Activated CD8-positive, alpha-beta memory T cell treated with anti-CD3 and anti-CD28 coated beads, Interleukin-2, amount 50 U/mL, for 48 hours (primary cell): ENCODE results near the gene MCF2L2.
"Not testable (repeated sequence)": the region's sequence is repeated elsewhere in the genome, so short reads cannot be mapped to it uniquely, and the experiment has no call there.

ENCODE experiments used
- DNase-seq: peaks from one replicate; pipeline ENCODE4 v3.0.0-alpha.2; 2020

Gene MCF2L2

GRCh38 chr3:183394150-183394549 is 34.3 kb downstream of the MCF2L2 start:
- DNase-seq: no peak

DNA sequence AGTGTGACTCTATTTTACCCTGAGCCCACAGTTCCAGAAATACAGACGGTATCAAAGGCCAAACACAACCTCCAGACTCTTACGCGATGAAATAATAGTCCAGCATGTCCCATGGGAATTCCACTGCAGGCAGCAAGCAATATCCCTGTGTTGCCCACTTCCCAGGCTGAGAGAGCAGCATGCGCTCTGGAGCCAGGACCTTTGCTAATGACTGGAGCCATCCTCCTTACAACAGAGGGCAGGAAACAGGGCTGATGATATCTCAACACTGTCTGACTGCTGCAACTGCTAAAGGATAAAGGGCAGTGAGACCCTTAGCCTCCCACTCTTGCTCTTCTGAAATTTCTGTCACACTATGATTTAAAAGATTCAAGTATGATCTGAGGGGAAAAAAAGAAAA is 34.8 kb downstream of the MCF2L2 start:
- DNase-seq: no peak

DNA sequence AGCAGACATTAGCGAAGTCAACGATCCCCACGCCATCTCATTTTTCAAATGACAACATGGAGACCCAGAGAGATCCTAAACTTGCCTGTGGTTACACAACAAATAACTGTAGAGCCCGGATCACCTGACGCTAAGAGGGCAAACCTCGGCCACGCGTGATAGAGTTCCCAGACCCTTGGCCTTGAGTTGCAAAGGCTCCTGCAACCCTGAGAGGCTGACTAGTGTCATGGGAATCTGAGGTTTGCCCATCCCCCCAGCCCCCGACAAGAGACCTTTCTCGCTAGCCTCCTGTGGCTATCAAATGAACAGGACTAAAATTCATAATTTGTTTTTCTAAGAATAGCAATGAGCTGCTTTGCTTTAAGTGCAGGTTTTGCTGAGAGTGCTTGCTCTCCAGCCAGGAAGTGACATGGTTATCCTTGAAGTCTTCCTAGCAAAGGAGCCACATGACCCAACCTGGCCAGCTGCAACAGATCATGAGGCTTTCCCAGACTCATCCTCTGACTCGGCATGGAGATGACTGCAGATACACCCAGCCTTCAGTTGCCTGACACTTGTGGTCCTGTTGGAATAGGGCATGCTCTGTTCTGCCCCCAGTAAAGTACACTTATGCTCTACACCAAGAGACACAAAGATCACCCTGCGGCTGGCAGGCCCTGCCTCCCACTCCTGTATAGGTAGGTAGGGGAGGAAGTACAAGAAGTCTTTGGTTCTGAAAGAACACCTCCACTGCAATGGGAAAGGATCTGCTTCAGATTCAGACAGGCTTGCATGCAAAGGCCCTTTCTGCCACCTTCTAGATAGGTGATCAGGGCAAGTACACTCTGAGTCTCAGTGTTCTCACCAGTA is 36.0 kb downstream of the MCF2L2 start:
- DNase-seq: no peak

DNA sequence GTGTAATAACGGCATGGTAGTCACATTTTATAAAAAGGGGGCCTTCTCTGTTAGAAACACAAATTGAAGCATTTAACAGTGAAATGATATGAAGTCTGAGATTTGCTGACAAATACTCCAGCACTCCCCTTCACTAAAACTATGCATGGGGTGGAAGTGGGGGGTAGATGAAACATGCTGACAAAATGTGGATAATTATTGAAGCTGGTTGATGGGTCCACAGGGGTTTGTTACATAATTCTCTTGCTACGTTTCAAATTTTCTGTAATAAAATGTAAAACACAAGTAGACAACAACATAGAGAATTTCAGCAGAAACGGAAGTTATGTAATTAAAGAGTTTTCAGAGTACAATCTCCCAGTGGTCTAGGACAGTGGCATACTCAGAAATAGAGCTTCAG is 37.0 kb downstream of the MCF2L2 start:
- no peak for DNase-seq

GRCh38 chr3:183390844-183391243 is 37.6 kb downstream of the MCF2L2 start:
- no peak for DNase-seq

DNA sequence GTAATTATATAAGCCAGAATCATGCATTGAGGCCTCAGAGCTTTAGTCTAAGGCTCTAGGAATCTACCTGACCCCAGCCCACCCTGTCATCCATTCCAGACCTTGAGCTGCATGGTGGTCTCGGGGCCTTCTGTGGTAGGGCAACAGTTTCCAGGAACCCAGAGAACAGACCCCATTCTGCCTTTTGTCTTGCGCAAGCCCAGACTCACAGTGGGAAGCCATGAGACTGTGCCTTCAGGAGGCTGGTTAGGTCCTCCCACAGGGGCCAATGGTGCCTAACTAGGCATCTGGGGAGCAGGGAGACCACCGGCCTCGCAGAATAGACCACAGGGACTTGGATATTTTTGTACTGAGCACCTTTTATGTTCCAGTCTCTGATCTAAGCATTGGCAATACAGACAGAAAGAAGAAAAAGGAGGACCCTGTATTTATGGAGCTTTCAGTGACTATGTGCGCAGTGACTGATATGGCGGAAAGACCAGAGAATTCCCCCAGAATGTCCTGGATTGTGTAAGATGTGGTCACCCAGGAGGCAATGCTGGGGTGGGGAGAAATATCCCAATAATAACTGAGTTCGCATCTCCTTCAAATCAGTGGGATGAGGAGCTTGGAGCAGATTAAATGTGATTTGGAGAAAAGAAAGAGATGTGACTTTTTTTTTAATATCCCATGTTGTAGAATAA is 40.1 kb downstream of the MCF2L2 start:
- DNase-seq: no peak

GRCh38 chr3:183387797-183388196 is 40.6 kb downstream of the MCF2L2 start:
- DNase-seq: no peak

DNA sequence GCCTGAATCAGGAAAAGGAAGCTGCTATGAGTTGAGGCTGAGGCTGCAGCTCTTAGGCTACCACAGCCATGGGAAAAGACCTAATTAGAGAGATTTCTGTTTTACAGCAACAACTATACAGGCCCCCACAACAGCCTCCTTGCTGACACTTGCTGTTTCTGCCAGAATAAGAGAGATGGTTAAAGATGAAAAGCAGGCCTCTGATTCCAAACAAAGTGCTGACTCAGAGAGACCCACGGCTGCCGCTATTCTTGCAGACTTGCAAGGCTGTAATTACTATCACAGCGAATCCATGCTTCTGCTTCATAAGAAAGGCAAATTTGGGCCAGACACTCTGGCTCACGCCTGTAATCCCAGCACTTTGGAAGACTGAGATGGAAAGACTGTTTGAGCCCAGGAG is 41.8 kb downstream of the MCF2L2 start:
- DNase-seq: no peak

DNA sequence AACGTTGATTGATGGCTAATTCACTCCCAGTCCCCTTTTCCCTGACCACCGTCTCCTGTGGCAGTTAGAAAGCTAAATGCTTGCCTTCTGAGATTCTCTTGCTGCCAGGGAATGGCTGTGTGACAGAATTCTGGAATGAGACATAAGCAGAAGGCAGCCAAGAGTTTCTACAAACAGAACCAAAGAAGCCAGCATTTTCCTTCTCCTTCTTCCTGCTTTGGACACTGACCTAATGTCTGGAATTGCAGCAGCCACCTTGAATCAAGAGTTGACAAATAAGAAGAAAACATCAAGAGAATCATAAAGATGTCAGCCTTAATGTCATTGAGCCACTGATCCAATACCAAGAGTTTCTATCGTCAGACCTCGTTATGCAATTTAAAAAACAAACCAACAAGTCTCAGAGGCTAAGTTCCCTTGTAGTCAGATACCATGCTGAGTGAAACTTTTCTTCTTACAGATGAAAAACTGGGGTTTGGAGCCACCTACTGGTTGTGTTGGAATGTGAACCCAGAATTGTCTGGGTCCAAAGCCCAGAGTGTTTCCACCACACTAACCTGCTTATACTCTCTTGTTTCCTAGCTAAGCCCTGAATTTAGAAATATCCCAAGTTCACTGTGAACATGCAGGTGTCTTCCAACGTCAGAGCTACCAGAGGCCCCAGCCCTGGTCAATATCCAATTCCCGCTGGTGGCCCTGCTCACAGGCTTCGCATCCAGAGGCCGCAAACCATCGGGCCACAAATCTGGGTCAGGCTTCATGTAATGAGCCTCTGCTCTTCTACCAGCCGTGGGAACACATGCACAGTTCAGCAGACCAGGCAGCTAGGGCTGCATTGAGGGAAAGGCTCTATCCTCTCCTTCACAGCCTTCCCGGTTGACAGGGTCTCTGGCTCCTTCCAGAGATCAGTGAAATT is 42.5 kb downstream of the MCF2L2 start:
- DNase-seq: no peak

GRCh38 chr3:183381673-183382072 is 46.7 kb downstream of the MCF2L2 start:
- no peak for DNase-seq

DNA sequence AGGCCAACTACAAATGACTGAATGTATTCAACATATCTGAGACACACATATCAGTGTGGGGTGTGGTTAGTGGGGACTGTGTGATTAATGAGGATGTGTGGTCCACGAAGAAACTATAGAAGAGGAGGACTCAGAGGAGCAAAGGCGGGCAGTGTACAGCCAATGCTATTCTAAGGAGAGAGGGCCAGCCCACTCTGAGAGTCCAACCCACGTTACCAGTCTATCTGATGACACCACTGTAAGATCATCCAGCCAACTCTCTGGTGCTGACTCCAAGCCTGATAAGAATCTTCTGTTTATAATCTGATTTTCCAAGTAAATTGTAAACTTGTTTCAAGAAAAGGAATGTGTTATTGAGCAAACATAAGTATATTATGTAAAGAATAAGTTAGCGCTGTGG is 47.2 kb downstream of the MCF2L2 start:
- DNase-seq: no peak

DNA sequence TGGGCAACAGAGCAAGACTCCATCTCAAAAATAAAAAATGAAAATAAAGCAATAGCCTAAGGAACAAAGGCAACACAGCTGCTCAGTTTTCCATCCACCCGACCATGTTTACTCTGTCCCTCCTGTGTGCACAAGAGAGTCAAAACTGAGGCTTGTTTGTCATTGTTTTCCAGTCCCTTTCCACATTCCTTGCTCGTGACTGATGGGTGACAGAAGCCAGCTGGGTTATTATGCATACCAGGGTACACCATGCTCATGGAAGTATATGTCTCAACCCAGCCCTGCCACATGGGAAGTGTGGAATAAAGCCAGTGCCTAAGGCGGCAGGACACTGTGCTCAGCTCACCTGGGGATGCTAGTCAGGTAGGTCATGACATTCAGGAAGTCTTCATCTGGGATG is 49.5 kb downstream of the MCF2L2 start:
- DNase-seq: no peak

- no peak for DNase-seq
Measured at GRCh38 chr3:183378545-183378944, 49.9 kb downstream of the MCF2L2 start.

GRCh38 chr3:183378008-183378407 is 50.4 kb downstream of the MCF2L2 start:
- no peak for DNase-seq

GRCh38 chr3:183377307-183377959 is 51.0 kb downstream of the MCF2L2 start:
- no peak for DNase-seq

- DNase-seq: no peak
Measured at GRCh38 chr3:183375787-183376186, 52.6 kb downstream of the MCF2L2 start.

DNA sequence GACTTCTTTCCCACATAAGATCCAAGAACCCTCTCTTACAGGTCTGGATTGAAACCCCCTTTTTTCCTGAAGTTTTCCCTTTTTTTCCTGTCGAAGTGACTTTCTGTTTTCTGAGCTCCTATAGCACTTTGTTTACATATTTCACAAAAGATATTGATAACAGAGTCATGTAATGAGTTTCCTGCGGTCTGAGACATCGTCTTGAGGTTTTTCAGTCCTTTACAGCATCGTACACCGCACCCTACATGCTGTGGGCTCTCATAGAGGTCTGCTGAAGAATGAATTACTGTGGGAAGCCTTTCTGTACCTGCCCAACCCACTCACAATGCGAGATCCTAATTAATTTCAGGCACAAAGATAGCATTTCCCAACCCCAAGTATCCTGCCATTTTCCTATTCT is 53.1 kb downstream of the MCF2L2 start:
- no peak for DNase-seq

DNA sequence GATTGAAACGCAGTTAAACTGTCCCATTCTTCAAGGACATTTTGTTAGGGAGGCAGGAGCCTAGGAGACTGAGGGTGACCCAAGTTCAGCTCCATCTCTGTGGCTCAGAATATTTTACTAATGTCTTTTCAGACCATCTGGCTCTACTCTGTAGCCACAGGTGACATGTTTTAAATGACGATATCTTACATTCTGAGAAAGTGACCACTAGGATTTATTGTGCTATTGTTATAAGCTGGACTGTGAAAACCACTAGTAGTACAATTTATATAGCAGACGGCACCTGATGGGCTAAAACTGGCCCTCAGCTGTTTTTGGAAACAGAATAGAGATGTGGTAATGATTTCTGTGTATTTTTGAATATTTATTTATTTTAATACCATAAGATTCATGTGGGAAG is 55.5 kb downstream of the MCF2L2 start:
- no peak for DNase-seq

GRCh38 chr3:183371600-183371968 is 56.8 kb downstream of the MCF2L2 start:
- DNase-seq: not testable (repeated sequence)

DNA sequence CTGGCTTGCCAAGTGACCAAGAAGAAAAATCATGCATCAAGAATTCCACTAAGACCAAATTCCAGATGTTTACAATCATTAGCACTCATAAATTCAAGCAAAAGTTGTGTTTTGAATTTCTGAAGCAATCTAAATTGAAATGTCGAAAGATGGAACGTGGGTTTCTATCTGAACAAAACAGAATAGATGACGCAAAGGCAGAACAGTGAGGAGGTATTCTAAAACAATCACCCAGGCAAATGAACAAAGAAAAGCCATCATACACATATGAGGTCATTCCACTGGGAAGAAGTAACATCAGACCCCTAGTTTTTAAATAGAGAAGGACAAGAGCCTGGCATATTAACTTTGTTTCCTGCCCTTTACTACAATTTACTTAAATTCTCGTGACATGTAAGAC is 58.0 kb downstream of the MCF2L2 start:
- DNase-seq: no peak

DNA sequence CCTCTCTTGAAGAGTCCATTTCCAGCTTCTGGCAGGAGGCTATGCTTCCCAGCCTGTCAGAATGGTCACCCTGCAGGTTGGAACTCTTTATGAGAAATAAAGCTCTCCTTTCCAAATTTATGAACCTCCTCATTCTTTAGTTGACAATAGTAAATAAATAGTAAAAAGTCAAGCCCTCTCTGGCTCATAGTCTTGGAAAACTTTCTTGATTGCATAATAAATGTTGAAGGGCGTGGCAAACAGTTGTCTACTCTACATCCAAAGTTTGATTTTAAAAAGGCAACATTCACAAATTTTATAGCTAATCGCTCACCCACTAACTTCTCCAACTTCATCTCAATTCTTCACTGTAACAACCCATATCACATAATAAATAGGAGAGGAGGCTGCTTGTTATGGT is 58.8 kb downstream of the MCF2L2 start:
- no peak for DNase-seq

DNA sequence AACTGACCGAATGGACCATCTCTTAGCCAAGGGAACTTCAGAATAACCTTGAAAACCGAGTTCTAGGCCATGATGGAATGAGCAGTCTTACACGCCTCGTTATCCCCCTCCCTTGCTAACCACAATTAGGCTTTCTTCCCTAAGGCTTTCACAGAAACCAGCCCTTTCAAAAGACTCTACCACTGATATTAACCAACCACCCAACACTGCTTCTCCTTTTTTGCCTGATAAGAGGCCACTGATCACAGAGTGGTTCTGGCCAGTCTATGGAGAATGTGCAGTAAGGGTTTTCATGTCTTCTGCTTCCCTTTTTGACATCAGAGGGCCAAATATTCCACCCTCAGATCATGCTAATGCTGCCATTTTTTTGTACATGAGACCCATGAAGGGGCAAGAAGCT is 59.3 kb downstream of the MCF2L2 start:
- DNase-seq: no peak
